Thoracic aorta (tissue), 2 donors: ENCODE results near the gene FBXO38. TPM values are rescaled to one million over a fixed set of nuclear protein-coding genes. Genes with fewer than 3 reads are reported as not detected.

ENCODE experiments used
- ATAC-seq: fragments of 150-250 bp; one replicate; pipeline ENCODE4 v1.8.0; 2017; ENCODE audit warnings: low read depth; ENCODE audit not compliant: insufficient number of reproducible peaks, low FRiP score
- DNase-seq: peaks from one replicate; pipeline ENCODE4 v3.0.0-alpha.2; 2020; ENCODE audit warnings: low spot score
- H3K27ac ChIP-seq, 2 donors: fragments of 200-600 bp; sonication (generic); 1 replicate in 1 of 2; 2 replicates in 1 of 2; pipeline ENCODE4 v1.5.1; 2016; ENCODE audit warnings: mild to moderate bottlenecking in 2 of 2, moderate library complexity in 2 of 2
- H3K27me3 ChIP-seq: fragments of 200-600 bp; sonication (generic); replicated peaks from 2 replicates; pipeline ENCODE4 v1.6.0; 2016; ENCODE audit warnings: mild to moderate bottlenecking; ENCODE audit not compliant: insufficient read depth
- H3K36me3 ChIP-seq: fragments of 200-600 bp; sonication (generic); one replicate; pipeline ENCODE4 v1.5.1; 2016
- H3K4me1 ChIP-seq, 2 donors: fragments of 200-600 bp; sonication (generic); 1 replicate in 1 of 2; 2 replicates in 1 of 2; pipeline versions ENCODE4 v1.5.1 to v1.6.0; 2016; ENCODE audit warnings: low read depth in 2 of 2, mild to moderate bottlenecking in 1 of 2; ENCODE audit not compliant: control insufficient read depth in 1 of 2
- H3K4me3 ChIP-seq: fragments of 200-600 bp; sonication (generic); 2 replicates; pipeline ENCODE4 v1.5.1; 2016; ENCODE audit warnings: mild to moderate bottlenecking
- H3K9me3 ChIP-seq: fragments of 200-600 bp; sonication (generic); 2 replicates; pipeline ENCODE4 v1.5.1; 2016
- CTCF ChIP-seq: fragments of 200-600 bp; sonication (generic); IDR thresholded peaks from one replicate; pipeline ENCODE4 v1.5.1; 2019; ENCODE audit warnings: antibody characterized with exemption
- total RNA-seq, 2 donors: library from RNA; depleted of rRNA; stranded (reverse); fragments of >200 nt; gene quantifications; one replicate each; pipeline versions ENCODE4 v1.1.0 to v1.2.3, GENCODE V29; 2016

FBXO38 gene
- total RNA-seq, 2 donors from 2014 or later: 33.7 to 121 TPM

- H3K27ac ChIP-seq: no peak overlapping the region
- TF ChIP-seq CTCF: no peak
- H3K4me1 ChIP-seq: peaks cover 0 to 7% of the 10 kb centered on the region in 2 donors
- H3K9me3 ChIP-seq: no peaks in the 10 kb centered on the region
- ATAC-seq (no peak), DNase-seq (no peak)
- no peak overlapping the region for H3K4me3 ChIP-seq
- no peaks in the 10 kb centered on the region for H3K36me3 ChIP-seq
- H3K27me3 ChIP-seq: no peaks in the 10 kb centered on the region
Observed at GRCh38 chr5:148476302-148476701, 92.5 kb downstream of the FBXO38 start.

- TF ChIP-seq CTCF: no peak
- H3K9me3 ChIP-seq: no peaks in the 10 kb centered on the region
- DNase-seq (no peak), ATAC-seq (no peak)
- no peaks in the 10 kb centered on the region for H3K36me3 ChIP-seq
- no peaks in the 10 kb centered on the region for H3K27me3 ChIP-seq
- H3K27ac ChIP-seq: no peak overlapping the region
- H3K4me3 ChIP-seq: no peak overlapping the region
- peaks cover 0 to 7% of the 10 kb centered on the region in 2 donors for H3K4me1 ChIP-seq
Observed at GRCh38 chr5:148477429-148477828, 93.7 kb downstream of the FBXO38 start.

- no peak for ATAC-seq
- no peak overlapping the region for H3K4me3 ChIP-seq
- no peak for TF ChIP-seq CTCF
- no peaks in the 10 kb centered on the region for H3K9me3 ChIP-seq
- DNase-seq: no peak
- no peaks in the 10 kb centered on the region for H3K36me3 ChIP-seq
- H3K27me3 ChIP-seq: no peaks in the 10 kb centered on the region
- H3K4me1 ChIP-seq: no peaks in the 10 kb centered on the region
- H3K27ac ChIP-seq: no peak overlapping the region
Observed at GRCh38 chr5:148482196-148482595, 98.4 kb downstream of the FBXO38 start.

GRCh38 chr5:148482697-148483462, 99.1 kb downstream of the FBXO38 start:
- Histone ChIP-seq H3K4me1 (no peaks in the 10 kb centered on the region), H3K27me3 (no peaks in the 10 kb centered on the region), H3K27ac (no peak overlapping the region), H3K9me3 (no peaks in the 10 kb centered on the region), H3K36me3 (no peaks in the 10 kb centered on the region), H3K4me3 (no peak overlapping the region)
- DNase-seq: no peak
- no peak for ATAC-seq
- peak; percentile 70 for TF ChIP-seq CTCF

- no peak overlapping the region for H3K27ac ChIP-seq
- ATAC-seq: no peak
- DNase-seq: no peak
- H3K4me1 ChIP-seq: no peaks in the 10 kb centered on the region
- H3K27me3 ChIP-seq: no peaks in the 10 kb centered on the region
- no peaks in the 10 kb centered on the region for H3K36me3 ChIP-seq
- no peaks in the 10 kb centered on the region for H3K9me3 ChIP-seq
- TF ChIP-seq CTCF: no peak
- no peak overlapping the region for H3K4me3 ChIP-seq
Observed at GRCh38 chr5:148483750-148484149, 100.0 kb downstream of the FBXO38 start.
